ENCODE data around the gene ITGB7. TPM values are rescaled to one million over a fixed set of nuclear protein-coding genes. Genes with fewer than 3 reads are reported as not detected.
"Not testable (repeated sequence)": the region's sequence is repeated elsewhere in the genome, so short reads cannot be mapped to it uniquely, and the experiment has no call there.

Gene ITGB7
- total RNA-seq, 1 experiment from 2014 or later = 0.43 TPM

DNA sequence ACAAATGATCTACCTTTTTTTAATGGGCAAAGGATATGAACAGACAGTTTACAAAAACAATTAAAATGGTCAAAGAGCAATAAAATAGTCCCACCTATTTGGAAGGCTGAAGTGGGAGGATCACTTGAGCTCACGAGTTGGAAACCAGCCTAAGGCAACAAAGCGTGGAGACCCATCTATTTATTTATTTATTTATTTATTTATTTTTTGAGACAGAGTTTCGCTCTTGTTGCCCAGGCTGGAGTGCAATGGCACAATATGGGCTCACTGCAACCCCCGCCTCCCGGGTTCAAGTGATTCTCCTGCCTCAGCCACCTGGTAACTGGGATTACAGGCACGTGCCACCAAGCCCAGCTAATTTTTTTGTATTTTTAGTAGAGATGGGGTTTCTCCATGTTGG is 29.6 kb downstream of the ITGB7 start:
- Histone ChIP-seq H3K36me3 (ENCODE audit: insufficient read depth, low read length, poor library complexity, severe bottlenecking) (peaks cover 10% of the 10 kb centered on the region), H3K4me1 (ENCODE audit: insufficient read depth, low read length, poor library complexity, severe bottlenecking) (peaks cover 22% of the 10 kb centered on the region)
- H3K27ac ChIP-seq (ENCODE audit: low read depth, low read length, poor library complexity, severe bottlenecking); H3K27me3 ChIP-seq (replicated peaks; ENCODE audit: insufficient read depth, low read depth, low read length, poor library complexity); H3K4me3 ChIP-seq (ENCODE audit: low read depth, low read length, poor library complexity, severe bottlenecking); intact Hi-C loops (cut with micrococcal nuclease; ENCODE audit: unreplicated experiment); CTCF ChIA-PET; H3K9me3 ChIP-seq (ENCODE audit: low read depth, low read length, poor library complexity, severe bottlenecking); DNase-seq (ENCODE audit: low spot score); BruUV-seq (replicated peaks): not testable (repeated sequence)
- POLR2A ChIA-PET (ENCODE audit: low non-redundant PET) = interaction anchor here (0.6 kb wide), 1 partner anchor 834 kb away, joined by 5 read pairs; no protein-coding TSS in a partner anchor

DNA sequence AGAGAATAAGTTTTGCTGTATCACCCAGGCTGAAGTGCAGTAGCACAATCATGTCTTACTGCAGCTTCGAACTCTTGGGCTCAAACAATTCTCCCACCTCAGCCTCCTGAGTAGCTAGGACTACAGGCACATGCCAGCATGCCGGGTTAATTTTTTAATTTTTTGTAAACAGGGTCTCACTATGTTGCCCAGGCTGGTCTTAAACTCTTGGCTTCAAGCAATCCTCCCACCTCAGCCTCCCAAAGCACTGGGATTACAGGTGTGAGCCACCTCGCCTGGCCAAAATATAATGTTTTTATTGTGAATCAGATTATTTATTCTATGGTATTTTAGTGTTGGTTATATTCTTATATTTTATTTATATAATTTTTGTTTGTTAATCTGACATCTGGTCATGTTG is 30.3 kb downstream of the ITGB7 start:
- intact Hi-C loops (cut with micrococcal nuclease; ENCODE audit: unreplicated experiment) = no loop called here
- Histone ChIP-seq H3K4me3 (ENCODE audit: low read depth, low read length, poor library complexity, severe bottlenecking) (no peak overlapping the region), H3K4me1 (ENCODE audit: insufficient read depth, low read length, poor library complexity, severe bottlenecking) (peaks cover 15% of the 10 kb centered on the region), H3K27me3 (replicated peaks; ENCODE audit: insufficient read depth, low read depth, low read length, poor library complexity) (no peaks in the 10 kb centered on the region), H3K9me3 (ENCODE audit: low read depth, low read length, poor library complexity, severe bottlenecking) (no peaks in the 10 kb centered on the region), H3K27ac (ENCODE audit: low read depth, low read length, poor library complexity, severe bottlenecking) (no peak overlapping the region), H3K36me3 (ENCODE audit: insufficient read depth, low read length, poor library complexity, severe bottlenecking) (peaks cover 3% of the 10 kb centered on the region)
- no peak for DNase-seq (ENCODE audit: low spot score)
- ChIA-PET CTCF (interaction anchor here (0.7 kb wide), 1 partner anchor 74 kb away, joined by 3 read pairs; no protein-coding TSS in a partner anchor), POLR2A (ENCODE audit: low non-redundant PET) (no interaction called here)
- TF ChIP-seq CTCF (conservative IDR thresholded peaks at IDR 0.05; ENCODE audit: low read depth, low read length) = no peak
- TF ChIP-seq EZH2 (IDR thresholded peaks at IDR 0.05; ENCODE audit: borderline replicate concordance, low read depth, low read length, poor library complexity, severe bottlenecking) = no peak
- BruUV-seq (replicated peaks) = no TSS peak

DNA sequence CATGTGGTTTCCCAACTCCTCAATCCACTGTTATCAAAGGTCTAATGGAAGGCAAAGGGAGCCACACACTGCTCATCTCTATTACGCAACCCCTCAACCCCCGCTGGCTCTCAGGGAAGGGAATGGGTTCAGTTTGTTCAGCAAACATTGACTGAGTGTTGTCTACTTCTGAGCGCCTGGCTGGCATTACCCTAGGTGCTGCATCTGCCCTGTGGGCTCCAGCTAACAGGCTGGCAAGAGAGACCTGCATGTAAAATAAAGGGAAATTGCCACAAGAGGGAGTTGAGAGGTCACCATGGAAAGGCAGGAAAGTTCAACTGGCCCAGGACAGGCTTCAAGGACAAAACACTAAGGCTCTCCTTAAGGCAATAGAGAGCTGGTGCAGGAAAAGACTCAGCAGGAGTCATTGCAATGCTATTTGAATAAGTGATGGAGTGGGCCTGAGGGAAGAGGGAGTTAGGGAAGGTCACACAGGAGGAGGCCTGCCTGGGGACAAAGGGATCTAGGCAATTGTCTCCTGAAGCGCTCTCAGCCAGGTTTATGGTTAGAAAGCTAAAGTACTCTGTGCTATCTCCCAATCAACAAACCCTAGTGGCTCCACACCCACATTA is 32.1 kb downstream of the ITGB7 start:
- peaks cover 11% of the 10 kb centered on the region for H3K4me1 ChIP-seq (ENCODE audit: insufficient read depth, low read length, poor library complexity, severe bottlenecking)
- DNase-seq (ENCODE audit: low spot score) = peak; percentile 48
- CTCF ChIA-PET = no interaction called here
- TF ChIP-seq EZH2 (IDR thresholded peaks at IDR 0.05; ENCODE audit: borderline replicate concordance, low read depth, low read length, poor library complexity, severe bottlenecking) (no peak), CTCF (conservative IDR thresholded peaks at IDR 0.05; ENCODE audit: low read depth, low read length) (0 out of 2 replicates have a peak, but pooled peaks have one; percentile 12)
- no TSS peak for BruUV-seq (replicated peaks)
- no peak overlapping the region for H3K4me3 ChIP-seq (ENCODE audit: low read depth, low read length, poor library complexity, severe bottlenecking)
- intact Hi-C loops (cut with micrococcal nuclease; ENCODE audit: unreplicated experiment) = no loop called here
- H3K36me3 ChIP-seq (ENCODE audit: insufficient read depth, low read length, poor library complexity, severe bottlenecking) = no peaks in the 10 kb centered on the region
- H3K9me3 ChIP-seq (ENCODE audit: low read depth, low read length, poor library complexity, severe bottlenecking) = no peaks in the 10 kb centered on the region
- H3K27me3 ChIP-seq (replicated peaks; ENCODE audit: insufficient read depth, low read depth, low read length, poor library complexity) = no peaks in the 10 kb centered on the region
- POLR2A ChIA-PET (ENCODE audit: low non-redundant PET) = no interaction called here
- H3K27ac ChIP-seq (ENCODE audit: low read depth, low read length, poor library complexity, severe bottlenecking) = no peak overlapping the region

All from A673 (cell line).